Lung (tissue), 12 donors: ENCODE results near the gene MDM4. TPM values are rescaled to one million over a fixed set of nuclear protein-coding genes. Genes with fewer than 3 reads are reported as not detected.

Experiments used
- ATAC-seq: fragments of 200-7000 bp; cut with Tn5 transposase; one replicate; pipeline ENCODE4 v1.9.1; 2020; ENCODE audit warnings: moderate number of reproducible peaks; ENCODE audit not compliant: insufficient read depth, low FRiP score
- DNase-seq, 3 donors: peaks; one replicate each; pipeline ENCODE4 v3.0.0-alpha.2; 2013 to 2017
- H3K27ac ChIP-seq, 2 donors: one replicate each; pipeline ENCODE4 v1.5.1; 2013; ENCODE audit warnings: mild to moderate bottlenecking in 2 of 2, moderate library complexity in 2 of 2, control low read depth in 1 of 2, inconsistent platforms in 1 of 2, low read depth in 1 of 2, low read length in 1 of 2
- H3K27me3 ChIP-seq, 3 donors: one replicate each; pipeline ENCODE4 v1.5.1; 2013; ENCODE audit warnings: low read length in 2 of 3; ENCODE audit not compliant: control insufficient read depth in 3 of 3, insufficient read depth in 3 of 3
- H3K36me3 ChIP-seq, 4 donors: one replicate each; pipeline ENCODE4 v1.5.1; 2013; ENCODE audit warnings: low read length in 4 of 4, mild to moderate bottlenecking in 1 of 4, moderate library complexity in 1 of 4; ENCODE audit not compliant: control insufficient read depth in 4 of 4, insufficient read depth in 4 of 4
- H3K4me1 ChIP-seq, 5 donors: one replicate each; pipeline ENCODE4 v1.5.1; 2013; ENCODE audit warnings: low read length in 5 of 5, mild to moderate bottlenecking in 2 of 5, moderate library complexity in 1 of 5; ENCODE audit not compliant: control insufficient read depth in 5 of 5, insufficient read depth in 5 of 5
- H3K4me3 ChIP-seq: one replicate; pipeline ENCODE4 v1.5.1; 2013; ENCODE audit warnings: mild to moderate bottlenecking, control low read depth, moderate library complexity
- H3K9ac ChIP-seq, 2 donors: one replicate each; pipeline ENCODE4 v1.5.1; 2013; ENCODE audit warnings: low read length in 2 of 2, control low read depth in 1 of 2; ENCODE audit not compliant: insufficient read depth in 1 of 2
- H3K9me3 ChIP-seq, 4 donors: one replicate each; pipeline ENCODE4 v1.5.1; 2013; ENCODE audit warnings: low read length in 3 of 4, mild to moderate bottlenecking in 1 of 4, moderate library complexity in 1 of 4; ENCODE audit not compliant: control insufficient read depth in 4 of 4, insufficient read depth in 3 of 4
- WGBS, 2 donors: extraction: QIAGEN DNeasy Blood & Tissue Kit; methylation state at CpG; one replicate each; pipeline ENCODE4 v1.1.7; 2013; 5-methylcytosine and 5-hydroxymethylcytosine counted together
- polyA plus RNA-seq, 2 donors: library from polyadenylated mRNA; stranded (reverse); fragments of 200-250 nt; gene quantifications; one replicate each; pipeline ENCODE4 v1.2.1, GENCODE V29; 2013
- total RNA-seq, 2 donors: library from RNA; depleted of rRNA in 1 of 2; stranded (reverse); fragments of >200 nt in 1 of 2; gene quantifications; one replicate each; pipeline ENCODE4 v1.2.1, GENCODE V29; 2014 to 2021
- TF ChIP-seq, protein P1 (sequence below): IDR thresholded peaks from 2 replicates; pipeline ENCODE4 v1.5.1; 2012; ENCODE audit warnings: mild to moderate bottlenecking; ENCODE audit errors: control extremely low read depth, extremely low read depth
- donor health status: control.
- donor health status: control.
- donor health status: Bipolar disorder and iron deficiency.
- donor health status: healthy.
- donor health status: DM: yes; HTN: yes; CAD: no.

Gene MDM4
- total and polyA plus RNA-seq, 4 donors: 5.6 to 138 (median 38.9) TPM

DNA sequence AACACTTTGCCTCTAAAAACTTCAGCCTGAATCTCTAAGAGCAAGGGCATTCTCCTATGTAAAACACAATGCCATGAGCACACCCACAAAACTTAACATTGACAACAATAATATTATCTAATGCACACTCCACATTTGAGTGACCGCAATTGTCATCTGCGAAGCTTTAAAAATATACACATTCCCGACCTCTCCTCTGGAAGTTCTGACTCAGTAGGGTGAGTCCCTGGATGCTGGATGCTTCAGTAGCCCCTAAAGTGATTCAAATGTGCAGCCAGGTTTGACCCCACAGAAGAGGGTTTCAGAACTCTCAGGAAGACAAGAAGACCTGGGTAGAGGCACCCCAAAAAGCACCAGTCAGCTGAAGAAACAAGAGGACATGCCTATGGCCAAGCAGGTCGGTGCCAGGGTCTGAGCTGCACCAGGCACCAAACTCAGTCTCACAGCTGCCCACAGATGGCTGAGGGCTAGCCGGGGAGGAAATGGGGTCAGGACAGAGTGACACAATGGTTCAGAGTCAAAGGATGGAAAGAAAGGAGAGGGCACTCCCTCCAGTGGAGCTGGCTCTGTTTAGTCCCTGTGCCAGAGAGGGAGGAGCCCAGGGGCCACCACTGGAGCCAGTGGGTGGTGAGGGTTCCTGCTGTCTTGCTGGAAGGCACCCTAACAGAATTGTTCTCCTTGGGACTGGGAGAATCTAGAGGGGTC lies 39.0 kb upstream of the MDM4 start:
- H3K9me3 ChIP-seq: no peaks in the 10 kb centered on the region
- H3K36me3 ChIP-seq: peaks cover 0 to 5% (median 0%) of the 10 kb centered on the region in 4 donors
- no peaks in the 10 kb centered on the region for H3K27me3 ChIP-seq
- ATAC-seq (no peak), DNase-seq (no peak)
- TF ChIP-seq, protein P1, sequence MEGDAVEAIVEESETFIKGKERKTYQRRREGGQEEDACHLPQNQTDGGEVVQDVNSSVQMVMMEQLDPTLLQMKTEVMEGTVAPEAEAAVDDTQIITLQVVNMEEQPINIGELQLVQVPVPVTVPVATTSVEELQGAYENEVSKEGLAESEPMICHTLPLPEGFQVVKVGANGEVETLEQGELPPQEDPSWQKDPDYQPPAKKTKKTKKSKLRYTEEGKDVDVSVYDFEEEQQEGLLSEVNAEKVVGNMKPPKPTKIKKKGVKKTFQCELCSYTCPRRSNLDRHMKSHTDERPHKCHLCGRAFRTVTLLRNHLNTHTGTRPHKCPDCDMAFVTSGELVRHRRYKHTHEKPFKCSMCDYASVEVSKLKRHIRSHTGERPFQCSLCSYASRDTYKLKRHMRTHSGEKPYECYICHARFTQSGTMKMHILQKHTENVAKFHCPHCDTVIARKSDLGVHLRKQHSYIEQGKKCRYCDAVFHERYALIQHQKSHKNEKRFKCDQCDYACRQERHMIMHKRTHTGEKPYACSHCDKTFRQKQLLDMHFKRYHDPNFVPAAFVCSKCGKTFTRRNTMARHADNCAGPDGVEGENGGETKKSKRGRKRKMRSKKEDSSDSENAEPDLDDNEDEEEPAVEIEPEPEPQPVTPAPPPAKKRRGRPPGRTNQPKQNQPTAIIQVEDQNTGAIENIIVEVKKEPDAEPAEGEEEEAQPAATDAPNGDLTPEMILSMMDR: no peak
- peak overlapping the region in 1 of 2 donors; percentile 21 for H3K27ac ChIP-seq
- H3K4me1 ChIP-seq: peaks cover 0 to 43% (median 32%) of the 10 kb centered on the region in 5 donors
- no peak overlapping the region for H3K4me3 ChIP-seq
- H3K9ac ChIP-seq: no peak overlapping the region
- WGBS, 2 donors: 64 to 77% methylated on average over 5 of the region's 5 CpGs

DNA sequence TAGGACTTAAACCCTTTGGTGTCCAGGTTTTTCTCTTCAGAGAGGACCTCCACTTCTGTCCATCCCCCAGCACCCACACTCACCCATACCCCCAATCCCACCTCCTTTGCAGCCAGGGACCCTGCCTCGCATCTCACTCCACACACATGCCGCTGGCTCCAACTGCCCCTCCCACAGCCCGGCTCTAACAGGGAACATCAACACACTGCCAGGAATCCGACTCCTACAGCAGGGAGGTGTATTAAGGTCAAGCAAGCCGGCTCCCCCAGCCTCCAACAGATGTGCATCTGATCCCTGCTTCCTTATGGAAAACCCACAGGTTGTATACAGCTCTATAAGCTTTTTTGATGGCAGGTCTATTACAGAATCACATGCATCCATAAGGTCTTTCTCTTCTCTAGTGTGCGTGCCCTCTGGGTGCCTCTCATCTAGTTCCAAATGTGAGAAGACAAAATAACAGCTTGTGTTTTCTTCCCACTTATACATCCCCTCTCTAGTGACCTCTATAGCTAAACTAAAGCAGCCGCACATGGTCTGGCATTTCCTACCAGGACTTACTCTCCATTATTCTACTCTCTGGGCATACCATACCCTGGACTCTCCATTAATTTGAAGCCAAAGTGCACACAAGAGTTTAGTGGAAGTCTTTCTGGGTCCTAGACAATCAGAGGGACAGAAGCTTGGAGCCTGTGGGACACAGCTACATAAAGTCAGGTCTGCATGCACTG lies 37.9 kb upstream of the MDM4 start:
- TF ChIP-seq, protein P1: no peak
- no peaks in the 10 kb centered on the region for H3K27me3 ChIP-seq
- H3K9ac ChIP-seq: no peak overlapping the region
- 71 to 85% methylated on average over 7 of the region's 7 CpGs for WGBS, 2 donors
- H3K27ac ChIP-seq: peak overlapping the region in 1 of 2 donors; percentile 19
- H3K36me3 ChIP-seq: peaks cover 0 to 5% (median 0%) of the 10 kb centered on the region in 4 donors
- H3K9me3 ChIP-seq: no peaks in the 10 kb centered on the region
- ATAC-seq (no peak), DNase-seq (peak in 1 of 3 donors; percentile 18)
- no peak overlapping the region for H3K4me3 ChIP-seq
- peaks cover 0 to 52% (median 28%) of the 10 kb centered on the region in 5 donors for H3K4me1 ChIP-seq

DNA sequence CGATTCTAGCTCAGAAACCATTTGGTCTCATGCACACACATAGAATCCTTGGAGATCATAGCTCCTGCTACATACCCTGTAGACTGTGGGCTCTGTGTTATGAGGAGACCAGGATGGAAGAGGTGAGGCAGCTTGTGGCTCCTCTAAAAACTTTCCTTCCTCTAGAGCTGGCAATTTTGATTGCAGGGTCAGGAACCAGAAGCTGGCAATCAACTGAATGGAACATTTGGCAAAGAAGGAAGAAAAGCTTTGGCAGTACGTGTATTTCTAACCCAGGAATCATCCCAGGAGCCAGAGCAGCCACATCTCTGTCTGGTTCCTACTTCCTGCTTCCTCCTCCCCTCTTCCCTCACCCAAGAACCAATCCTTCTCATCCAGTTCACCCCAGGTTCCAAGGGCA lies 37.3 kb upstream of the MDM4 start:
- WGBS, 2 donors: 55 to 79% methylated on average over 2 of the region's 2 CpGs
- Histone ChIP-seq H3K4me3 (no peak overlapping the region), H3K9me3 (no peaks in the 10 kb centered on the region), H3K36me3 (peaks cover 0 to 5% (median 0%) of the 10 kb centered on the region in 4 donors), H3K27ac (peak overlapping the region in 1 of 2 donors; percentile 19), H3K27me3 (no peaks in the 10 kb centered on the region), H3K9ac (no peak overlapping the region), H3K4me1 (peaks cover 0 to 50% (median 26%) of the 10 kb centered on the region in 5 donors)
- TF ChIP-seq, protein P1: no peak
- DNase-seq (no peak), ATAC-seq (no peak)
